Measurements from ENCODE around the gene SESN3. TPM values are rescaled to one million over a fixed set of nuclear protein-coding genes. Genes with fewer than 3 reads are reported as not detected.
A peak's percentile ranks its signal among the peaks of the same experiment; 100 is the strongest.
"Not testable (repeated sequence)": the region's sequence is repeated elsewhere in the genome, so short reads cannot be mapped to it uniquely, and the experiment has no call there.

SESN3 gene
- total and polyA plus RNA-seq, 7 experiments from 2014 or later, result 4.2 to 262 (median 89.8) TPM

DNA sequence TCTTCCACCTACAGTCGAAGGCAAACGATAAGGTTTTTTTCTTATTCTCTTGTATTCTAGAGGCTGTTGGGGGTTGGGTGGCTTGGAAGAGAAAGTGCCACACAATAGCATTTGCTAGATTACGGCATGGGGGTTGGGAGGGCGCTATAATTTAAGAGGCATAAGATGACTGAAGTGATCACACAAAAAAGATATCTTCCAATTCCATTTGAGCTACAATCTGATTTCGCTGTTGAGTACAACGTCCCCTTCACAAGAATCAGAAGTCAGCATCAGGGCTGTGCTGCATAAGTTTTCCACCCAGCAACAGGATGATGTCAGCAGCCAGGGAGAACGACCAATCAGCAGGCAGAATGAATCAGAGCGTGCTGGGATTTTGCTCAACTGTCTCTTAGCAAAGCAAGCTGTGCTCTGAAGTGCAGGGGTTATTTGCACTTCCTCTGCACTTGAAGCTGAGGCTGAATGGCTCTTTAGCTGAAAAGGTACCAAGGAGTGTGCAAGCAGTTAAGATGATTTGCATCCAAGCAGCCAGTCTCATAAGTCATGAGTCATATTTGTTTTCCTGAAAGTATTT is 23.2 kb upstream of the SESN3 start:
- no peaks in the 10 kb centered on the region for H3K27me3 ChIP-seq (ENCODE audit: control insufficient read depth in 2 of 2, insufficient read depth in 2 of 2, low read length in 2 of 2)
- peaks cover 13 to 31% of the 10 kb centered on the region in 2 donors for H3K4me1 ChIP-seq (ENCODE audit: control insufficient read depth in 2 of 2, insufficient read depth in 2 of 2, low read length in 2 of 2)
- DNase-seq, result peak; percentile 45 to 91 (median 84)
- ChIA-PET POLR2A (interaction anchor here (0.7 to 6.9 kb wide), 10 partner anchors 8 to 451 kb away, joined by 3 to 118 read pairs (median 4); partner anchors contain the start of gene SESN3), CTCF (interaction anchor here (0.9 to 3.5 kb wide), 5 partner anchors 10 to 451 kb away, joined by 3 to 15 read pairs (median 5); partner anchors contain the start of gene SESN3)
- Mint-ChIP-seq H3K36me3 (peaks cover 0 to 3% (median 0%) of the 10 kb centered on the region in 5 donors), H3K27me3 (no peaks in the 10 kb centered on the region), H3K4me1 (peaks cover 20 to 59% (median 53%) of the 10 kb centered on the region in 7 donors), H3K4me3 (peak overlapping the region; percentile 74 to 98 (median 89)), H3K9me3 (peaks cover 0 to 3% (median 0%) of the 10 kb centered on the region in 11 donors), H3K27ac (peak overlapping the region; percentile 81 to 98 (median 90))
- peak overlapping the region; percentile 71 for H3K27ac ChIP-seq (ENCODE audit: low read depth, low read length)
- no peaks in the 10 kb centered on the region for H3K36me3 ChIP-seq (ENCODE audit: control insufficient read depth in 2 of 3, insufficient read depth in 3 of 3, low read length in 3 of 3)
- intact Hi-C loops (cut with micrococcal nuclease), result loop anchor here (1.0 to 5.0 kb wide), 10 partner anchors 9 to 536 kb away; partner anchors contain the start of genes SESN3 (in 2 of the 2), CEP57 (in 1 of the 2), CWC15 (in 1 of the 2) and KDM4D (in 1 of the 2)
- H3K9me3 ChIP-seq (ENCODE audit: control insufficient read depth in 2 of 3, low read length in 3 of 3), result no peaks in the 10 kb centered on the region
- H3K4me3 ChIP-seq (ENCODE audit: low read length), result peak overlapping the region; percentile 52
- peak; percentile 98 for ATAC-seq

DNA sequence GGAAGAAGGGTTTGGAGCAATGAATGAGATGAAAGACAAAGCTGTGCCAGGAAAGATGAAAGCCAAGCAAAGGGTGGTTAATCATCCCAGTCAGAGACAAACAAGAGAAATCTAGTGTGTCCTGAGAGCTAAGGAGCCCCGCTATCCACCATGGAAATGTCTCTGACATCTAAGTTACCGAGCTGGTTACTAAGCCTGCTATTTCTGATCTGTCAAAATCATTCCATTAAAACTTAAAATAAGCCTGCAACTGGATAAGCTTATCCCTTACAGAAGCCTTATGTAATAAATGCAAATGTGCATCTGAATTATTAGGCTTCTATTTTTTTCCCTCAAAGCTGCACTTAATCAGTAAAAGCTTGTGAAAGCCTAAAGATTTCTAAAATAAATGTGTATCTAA is 22.1 kb upstream of the SESN3 start:
- Mint-ChIP-seq H3K27me3 (no peaks in the 10 kb centered on the region), H3K4me3 (peak overlapping the region in 1 of 10 donors; percentile 12), H3K4me1 (peaks cover 26 to 64% (median 57%) of the 10 kb centered on the region in 7 donors), H3K9me3 (peaks cover 0 to 3% (median 0%) of the 10 kb centered on the region in 11 donors), H3K36me3 (peaks cover 0 to 3% (median 0%) of the 10 kb centered on the region in 5 donors), H3K27ac (peak overlapping the region in 7 of 9 donors; percentile 82 to 98 (median 94))
- H3K27me3 ChIP-seq (ENCODE audit: control insufficient read depth in 2 of 2, insufficient read depth in 2 of 2, low read length in 2 of 2), result no peaks in the 10 kb centered on the region
- peaks cover 13 to 31% of the 10 kb centered on the region in 2 donors for H3K4me1 ChIP-seq (ENCODE audit: control insufficient read depth in 2 of 2, insufficient read depth in 2 of 2, low read length in 2 of 2)
- ATAC-seq, result no peak
- no peak overlapping the region for H3K4me3 ChIP-seq (ENCODE audit: low read length)
- H3K36me3 ChIP-seq (ENCODE audit: control insufficient read depth in 2 of 3, insufficient read depth in 3 of 3, low read length in 3 of 3), result no peaks in the 10 kb centered on the region
- ChIA-PET POLR2A (interaction anchor here (1.0 to 6.9 kb wide), 7 partner anchors 15 to 449 kb away, joined by 3 to 118 read pairs (median 3); partner anchors contain the start of gene SESN3), CTCF (interaction anchor here (0.9 to 3.5 kb wide), 5 partner anchors 18 to 452 kb away, joined by 3 to 11 read pairs (median 4); no protein-coding TSS in a partner anchor)
- intact Hi-C loops (cut with micrococcal nuclease), result loop anchor here (5.0 kb wide), 2 partner anchors 84 to 186 kb away; partner anchors contain the start of gene SRSF8 (in 1 of the 2)
- H3K9me3 ChIP-seq (ENCODE audit: control insufficient read depth in 2 of 3, low read length in 3 of 3), result no peaks in the 10 kb centered on the region
- peak overlapping the region; percentile 71 for H3K27ac ChIP-seq (ENCODE audit: low read depth, low read length)
- DNase-seq, result no peak

DNA sequence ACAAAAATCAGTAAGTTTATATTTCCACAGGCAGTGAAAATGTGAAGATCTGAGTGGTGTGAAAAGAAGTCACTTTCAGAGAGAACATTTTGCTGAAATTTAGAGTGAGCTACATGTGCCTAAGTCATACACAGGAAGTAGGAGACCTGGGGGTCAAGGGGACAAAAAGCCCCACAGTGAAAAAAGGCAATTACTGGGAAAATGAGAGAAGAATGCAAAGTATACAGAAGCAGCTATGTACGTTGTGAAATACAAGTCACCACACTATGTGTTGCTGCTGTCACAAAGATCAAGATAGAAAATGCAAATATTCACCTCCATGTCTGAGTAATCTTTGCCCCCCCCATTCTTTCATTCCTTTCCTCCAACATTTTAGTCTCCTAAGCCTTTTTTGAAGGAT is 21.6 kb upstream of the SESN3 start:
- peaks cover 0 to 3% (median 0%) of the 10 kb centered on the region in 11 donors for H3K9me3 Mint-ChIP-seq
- H3K9me3 ChIP-seq (ENCODE audit: control insufficient read depth in 2 of 3, low read length in 3 of 3), result no peaks in the 10 kb centered on the region
- H3K27ac ChIP-seq (ENCODE audit: low read depth, low read length), result no peak overlapping the region
- no peak overlapping the region for H3K4me3 ChIP-seq (ENCODE audit: low read length)
- DNase-seq, result no peak
- H3K36me3 Mint-ChIP-seq, result peaks cover 0 to 3% (median 0%) of the 10 kb centered on the region in 5 donors
- H3K27me3 ChIP-seq (ENCODE audit: control insufficient read depth in 2 of 2, insufficient read depth in 2 of 2, low read length in 2 of 2), result no peaks in the 10 kb centered on the region
- H3K4me1 ChIP-seq (ENCODE audit: control insufficient read depth in 2 of 2, insufficient read depth in 2 of 2, low read length in 2 of 2), result peaks cover 13 to 31% of the 10 kb centered on the region in 2 donors
- CTCF ChIA-PET, result no interaction called here
- no peaks in the 10 kb centered on the region for H3K36me3 ChIP-seq (ENCODE audit: control insufficient read depth in 2 of 3, insufficient read depth in 3 of 3, low read length in 3 of 3)
- ATAC-seq, result no peak
- peaks cover 26 to 62% (median 55%) of the 10 kb centered on the region in 7 donors for H3K4me1 Mint-ChIP-seq
- no peaks in the 10 kb centered on the region for H3K27me3 Mint-ChIP-seq
- intact Hi-C loops (cut with micrococcal nuclease), result loop anchor here (5.0 kb wide), 2 partner anchors 85 to 185 kb away; partner anchors contain the start of gene SRSF8 (in 1 of the 2)
- H3K27ac Mint-ChIP-seq, result peak overlapping the region in 7 of 9 donors; percentile 53 to 96 (median 82)
- H3K4me3 Mint-ChIP-seq, result peak overlapping the region in 1 of 10 donors; percentile 12
- POLR2A ChIA-PET, result interaction anchor here (1.0 to 6.9 kb wide), 5 partner anchors 14 to 398 kb away, joined by 3 to 118 read pairs (median 3); partner anchors contain the start of gene SESN3

DNA sequence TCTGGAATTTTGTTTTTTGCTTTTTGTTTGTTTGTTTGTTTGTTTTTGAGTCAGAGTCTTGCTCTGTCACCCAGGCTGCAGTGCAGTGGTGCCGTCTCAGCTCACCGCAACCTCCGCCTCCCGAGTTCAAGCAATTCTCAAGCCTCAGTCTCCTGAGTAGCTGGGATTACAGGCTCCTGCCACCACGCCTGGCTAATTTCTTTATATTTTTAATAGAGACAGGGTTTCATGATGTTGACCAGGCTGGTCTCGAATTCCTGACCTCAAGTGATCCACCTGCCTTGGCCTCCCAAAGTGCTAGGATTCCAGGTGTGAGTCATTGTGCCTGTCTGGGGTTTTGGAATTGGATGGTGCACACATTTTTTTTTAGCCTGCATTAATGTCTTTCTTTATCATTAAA is 20.9 kb upstream of the SESN3 start:
- not testable (repeated sequence) for H3K4me3 ChIP-seq (ENCODE audit: low read length)
- H3K27ac Mint-ChIP-seq, result peak overlapping the region in 2 of 9 donors; percentile 82 to 88

DNA sequence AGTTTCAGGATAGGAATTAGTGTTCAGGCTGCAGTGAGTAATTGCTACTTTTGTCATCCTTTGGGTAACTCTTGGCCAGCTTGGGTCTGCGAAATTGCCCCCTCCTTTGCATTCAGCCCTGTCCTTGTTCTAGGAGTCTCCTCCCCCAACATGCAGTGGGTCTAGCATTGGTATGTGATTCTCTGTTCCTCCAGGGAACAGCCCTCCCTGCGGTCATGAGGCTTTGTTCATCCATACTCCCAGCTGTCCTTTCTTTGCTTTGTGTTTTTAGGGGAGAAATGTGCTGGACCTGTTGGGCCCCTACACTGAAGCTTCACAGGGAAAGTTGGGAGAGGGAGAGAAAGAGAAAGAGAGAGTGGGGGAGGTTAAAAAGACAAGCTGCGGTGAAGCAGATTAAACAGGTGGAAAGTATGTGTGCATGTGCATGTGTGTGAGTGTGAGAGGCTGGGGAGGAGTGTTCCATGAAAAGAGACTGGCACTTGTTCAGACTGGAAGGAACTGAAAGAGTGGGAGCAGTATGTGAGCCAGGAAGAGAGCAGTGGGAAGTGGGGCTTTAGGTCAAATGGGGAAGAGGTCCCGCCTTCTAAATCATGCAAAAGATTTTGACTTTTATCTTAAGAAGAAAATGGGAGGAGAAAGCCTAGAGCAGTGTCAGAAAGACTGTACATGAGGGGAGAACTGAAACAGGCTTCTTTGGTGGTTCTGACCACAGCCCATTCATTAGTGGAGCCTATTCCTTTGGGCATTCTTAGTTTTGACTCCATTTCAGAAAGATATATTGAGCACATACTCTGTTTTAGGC is 17.9 kb upstream of the SESN3 start:
- Histone ChIP-seq H3K4me1 (ENCODE audit: control insufficient read depth in 2 of 2, insufficient read depth in 2 of 2, low read length in 2 of 2) (peaks cover 0 to 6% of the 10 kb centered on the region in 2 donors), H3K36me3 (ENCODE audit: control insufficient read depth in 2 of 3, insufficient read depth in 3 of 3, low read length in 3 of 3) (no peaks in the 10 kb centered on the region), H3K27ac (ENCODE audit: low read depth, low read length) (no peak overlapping the region), H3K4me3 (ENCODE audit: low read length) (no peak overlapping the region), H3K9me3 (ENCODE audit: control insufficient read depth in 2 of 3, low read length in 3 of 3) (no peaks in the 10 kb centered on the region), H3K27me3 (ENCODE audit: control insufficient read depth in 2 of 2, insufficient read depth in 2 of 2, low read length in 2 of 2) (no peaks in the 10 kb centered on the region)
- ATAC-seq (no peak), DNase-seq (no peak)
- Mint-ChIP-seq H3K4me3 (no peak overlapping the region), H3K9me3 (peaks cover 0 to 2% (median 0%) of the 10 kb centered on the region in 11 donors), H3K27me3 (no peaks in the 10 kb centered on the region), H3K4me1 (peaks cover 12 to 27% (median 24%) of the 10 kb centered on the region in 7 donors), H3K36me3 (peaks cover 0 to 2% (median 0%) of the 10 kb centered on the region in 5 donors), H3K27ac (no peak overlapping the region)
- ChIA-PET CTCF (no interaction called here), POLR2A (interaction anchor here (0.6 to 1.2 kb wide), 3 partner anchors 17 to 89 kb away, joined by 3 to 4 read pairs (median 3); no protein-coding TSS in a partner anchor)
- intact Hi-C loops (cut with micrococcal nuclease), result no loop called here

More for the DNA sequence above, 20.9 kb upstream of the SESN3 start:
- H3K4me1 ChIP-seq (ENCODE audit: control insufficient read depth in 2 of 2, insufficient read depth in 2 of 2, low read length in 2 of 2), result peaks cover 13 to 31% of the 10 kb centered on the region in 2 donors
- ATAC-seq; DNase-seq; H3K27me3 Mint-ChIP-seq; H3K36me3 ChIP-seq (ENCODE audit: control insufficient read depth in 2 of 3, insufficient read depth in 3 of 3, low read length in 3 of 3); H3K4me3 Mint-ChIP-seq; CTCF ChIA-PET; H3K9me3 ChIP-seq (ENCODE audit: control insufficient read depth in 2 of 3, low read length in 3 of 3); H3K27me3 ChIP-seq (ENCODE audit: control insufficient read depth in 2 of 2, insufficient read depth in 2 of 2, low read length in 2 of 2); H3K36me3 Mint-ChIP-seq; H3K9me3 Mint-ChIP-seq; H3K27ac ChIP-seq (ENCODE audit: low read depth, low read length): not testable (repeated sequence)
- H3K4me1 Mint-ChIP-seq, result peaks cover 25 to 58% (median 53%) of the 10 kb centered on the region in 7 donors
- POLR2A ChIA-PET, result interaction anchor here (1.1 to 6.9 kb wide), 4 partner anchors 9 to 421 kb away, joined by 3 to 118 read pairs (median 4); partner anchors contain the start of gene SESN3
- intact Hi-C loops (cut with micrococcal nuclease), result loop anchor here (5.0 kb wide), 2 partner anchors 85 to 185 kb away; partner anchors contain the start of gene SRSF8 (in 1 of the 2)

DNA sequence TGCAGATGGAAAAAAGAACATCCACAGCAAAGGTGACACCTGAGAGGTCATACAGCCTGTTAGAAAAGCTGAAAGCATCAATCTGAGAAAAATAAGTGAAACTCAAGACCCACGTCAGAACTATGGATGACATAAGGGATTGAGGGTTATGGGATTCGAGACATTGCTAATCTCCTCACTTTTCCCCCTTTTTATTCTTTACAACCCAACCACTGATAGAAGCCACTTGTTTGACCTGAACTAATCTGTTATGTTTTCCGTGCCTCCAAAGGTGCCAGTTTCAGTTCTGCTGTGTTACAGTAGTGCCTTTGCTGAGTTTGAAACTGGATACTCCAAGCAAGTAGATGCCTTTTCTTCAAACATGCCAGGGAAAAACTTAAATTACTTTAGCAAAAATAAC is 16.9 kb upstream of the SESN3 start:
- Histone ChIP-seq H3K36me3 (ENCODE audit: control insufficient read depth in 2 of 3, insufficient read depth in 3 of 3, low read length in 3 of 3) (no peaks in the 10 kb centered on the region), H3K4me1 (ENCODE audit: control insufficient read depth in 2 of 2, insufficient read depth in 2 of 2, low read length in 2 of 2) (no peaks in the 10 kb centered on the region), H3K4me3 (ENCODE audit: low read length) (no peak overlapping the region), H3K27me3 (ENCODE audit: control insufficient read depth in 2 of 2, insufficient read depth in 2 of 2, low read length in 2 of 2) (no peaks in the 10 kb centered on the region), H3K27ac (ENCODE audit: low read depth, low read length) (no peak overlapping the region), H3K9me3 (ENCODE audit: control insufficient read depth in 2 of 3, low read length in 3 of 3) (no peaks in the 10 kb centered on the region)
- POLR2A ChIA-PET, result no interaction called here
- Mint-ChIP-seq H3K27me3 (no peaks in the 10 kb centered on the region), H3K36me3 (peaks cover 0 to 2% (median 0%) of the 10 kb centered on the region in 5 donors), H3K9me3 (peaks cover 0 to 2% (median 0%) of the 10 kb centered on the region in 11 donors), H3K4me1 (peaks cover 13 to 22% (median 16%) of the 10 kb centered on the region in 7 donors), H3K4me3 (no peak overlapping the region), H3K27ac (peak overlapping the region in 1 of 9 donors; percentile 26)
- DNase-seq, result no peak
- ATAC-seq, result no peak
- CTCF ChIA-PET, result no interaction called here
- intact Hi-C loops (cut with micrococcal nuclease), result no loop called here

All from naive thymus-derived CD4-positive, alpha-beta T cell (primary cell).